PC-3 (cell line): ENCODE data around the gene TAF11L5. TPM values are rescaled to one million over a fixed set of nuclear protein-coding genes. Genes with fewer than 3 reads are reported as not detected.
"Not testable (repeated sequence)": the region's sequence is repeated elsewhere in the genome, so short reads cannot be mapped to it uniquely, and the experiment has no call there.

Experiments used
- ATAC-seq: fragments of 200-7000 bp; cut with Tn5 transposase; 2 replicates; pipeline ENCODE4 v1.9.1; 2020; ENCODE audit warnings: mild to moderate bottlenecking, moderate library complexity
- BruUV-seq: library from RNA; stranded (reverse); fragments of 400-500 nt; replicated peaks from 2 replicates; lab custom pipeline; 2021; lab: Mats Ljungman, UMichigan
- CTCF ChIA-PET: fragments of 300-600 bp; sonication (Branson Sonifier 250); formaldehyde crosslinking; loops from one replicate; lab custom pipeline; 2022; ENCODE audit warnings: antibody characterized with exemption; lab: Charles Lee
- POLR2A ChIA-PET: fragments of 300-600 bp; sonication (Branson Sonifier 250); formaldehyde crosslinking; loops from one replicate; lab custom pipeline; 2022; ENCODE audit warnings: antibody characterized with exemption; ENCODE audit not compliant: unreplicated experiment; lab: Charles Lee
- DNase-seq: peaks from one replicate; pipeline ENCODE4 v3.0.0-alpha.2; 2015
- H2AFZ ChIP-seq: fragments of 300-600 bp; sonication (generic); 2 replicates; pipeline ENCODE4 v1.6.0; 2016; ENCODE audit warnings: antibody characterized with exemption, low read length
- H3F3A ChIP-seq: fragments of 300-600 bp; sonication (generic); one replicate; pipeline ENCODE4 v1.6.0; 2017; ENCODE audit warnings: antibody characterized with exemption, low read length, control low read depth, mild to moderate bottlenecking; ENCODE audit not compliant: unreplicated experiment
- H3K27ac ChIP-seq: fragments of 300-600 bp; sonication (generic); 2 replicates; pipeline ENCODE4 v1.5.1; 2016; ENCODE audit warnings: mild to moderate bottlenecking, low read length
- H3K27me3 ChIP-seq: fragments of 300-600 bp; sonication (generic); 2 replicates; pipeline ENCODE4 v1.6.1; 2016; ENCODE audit warnings: low read length, mixed read lengths
- H3K36me3 ChIP-seq: fragments of 300-600 bp; sonication (generic); 2 replicates; pipeline ENCODE4 v1.6.1; 2016; ENCODE audit warnings: low read depth, mixed run types, low read length, mixed read lengths
- H3K4me1 ChIP-seq: fragments of 300-600 bp; sonication (generic); 2 replicates; pipeline ENCODE4 v1.5.1; 2016; ENCODE audit warnings: low read length; ENCODE audit not compliant: insufficient read depth
- H3K4me2 ChIP-seq: fragments of 300-600 bp; sonication (generic); 2 replicates; pipeline ENCODE4 v1.6.0; 2016; ENCODE audit warnings: low read length
- H3K4me3 ChIP-seq: fragments of 300-600 bp; sonication (generic); 2 replicates; pipeline ENCODE4 v1.5.1; 2016; ENCODE audit warnings: mild to moderate bottlenecking, low read length, mixed read lengths
- H3K79me2 ChIP-seq: fragments of 300-600 bp; sonication (generic); 2 replicates; pipeline ENCODE4 v1.6.1; 2017; ENCODE audit warnings: low read length, mixed read lengths
- H3K9ac ChIP-seq: fragments of 300-600 bp; sonication (generic); 2 replicates; pipeline ENCODE4 v1.6.0; 2016; ENCODE audit warnings: mild to moderate bottlenecking, low read length
- H3K9me2 ChIP-seq: fragments of 300-600 bp; sonication (generic); replicated peaks from 2 replicates; pipeline ENCODE4 v1.6.1; 2016; ENCODE audit warnings: mixed run types, low read length, mixed read lengths
- H3K9me3 ChIP-seq: fragments of 300-600 bp; sonication (generic); 2 replicates; pipeline ENCODE4 v1.6.1; 2016; ENCODE audit warnings: low read length, mixed read lengths
- H4K20me1 ChIP-seq: fragments of 300-600 bp; sonication (generic); 2 replicates; pipeline ENCODE4 v1.6.1; 2016; ENCODE audit warnings: low read length, mixed read lengths
- intact Hi-C: fragments of 100-400 bp; cut with micrococcal nuclease; formaldehyde crosslinking; loops from 2 replicates; pipeline ENCODE4 v1.9.0; 2023
- total RNA-seq: library from RNA; depleted of rRNA; stranded (reverse); fragments of >200 nt; gene quantifications from 2 replicates; pipeline ENCODE4 v1.2.3, GENCODE V29; 2014; rRNA removed

TAF11L5 gene
- total RNA-seq, 1 experiment from 2014 or later = not detected

DNA sequence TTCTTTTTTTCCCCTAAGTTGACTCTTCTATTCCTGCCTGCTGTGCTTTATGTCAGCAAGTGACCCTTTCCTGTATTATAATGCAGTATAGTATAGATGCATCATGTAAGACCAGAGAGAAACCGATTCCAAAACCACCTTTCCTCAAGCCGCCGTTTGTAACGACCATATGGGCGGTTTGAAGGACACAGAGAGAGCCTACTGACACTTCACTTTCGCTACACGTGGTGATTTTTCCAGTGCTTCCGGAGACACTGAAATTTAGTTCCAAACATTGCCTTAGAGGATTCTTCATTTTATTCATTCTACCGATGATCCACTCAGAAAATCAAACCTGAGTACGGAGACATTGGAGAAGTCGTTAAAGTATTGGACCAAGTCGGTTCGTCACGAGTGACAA lies 5.5 kb upstream of the TAF11L5 start:
- ATAC-seq, DNase-seq, POLR2A ChIA-PET, H3K79me2 ChIP-seq, H4K20me1 ChIP-seq, H3K9me3 ChIP-seq, H3K27me3 ChIP-seq, H3K4me2 ChIP-seq, H3F3A ChIP-seq, H3K4me1 ChIP-seq, H2AFZ ChIP-seq, BruUV-seq, H3K4me3 ChIP-seq, CTCF ChIA-PET, intact Hi-C loops, H3K36me3 ChIP-seq, H3K27ac ChIP-seq, H3K9me2 ChIP-seq, H3K9ac ChIP-seq: not testable (repeated sequence)

DNA sequence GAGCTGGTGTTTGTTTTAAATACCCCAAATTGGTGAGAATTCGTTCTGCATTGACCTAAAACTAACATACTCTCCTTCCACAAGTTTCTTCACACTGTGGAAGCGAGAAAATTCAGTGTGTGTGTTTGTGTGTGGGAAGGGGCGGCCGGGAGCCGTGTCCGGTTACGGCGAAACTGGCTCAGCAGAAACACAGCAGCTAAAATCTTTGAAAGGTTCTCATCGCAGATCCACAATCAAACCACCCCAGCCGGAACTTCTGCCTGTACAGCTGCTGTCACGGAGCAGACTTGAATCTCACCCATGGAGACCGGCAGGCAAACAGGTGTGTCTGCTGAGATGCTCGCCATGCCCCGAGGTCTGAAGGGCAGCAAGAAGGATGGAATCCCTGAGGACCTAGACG lies 3.5 kb upstream of the TAF11L5 start, which contains the start of gene TAF11L4:
Gene TAF11L4 (plus strand): TSS at position 301 of the 400 bp plus-strand sequence.
- ATAC-seq, H3K9me3 ChIP-seq, POLR2A ChIA-PET, H3K4me3 ChIP-seq, H3K27ac ChIP-seq, H3K27me3 ChIP-seq, H4K20me1 ChIP-seq, H3K4me1 ChIP-seq, H3K4me2 ChIP-seq, CTCF ChIA-PET, H3K9ac ChIP-seq, BruUV-seq, H3F3A ChIP-seq, DNase-seq, H3K36me3 ChIP-seq, H3K9me2 ChIP-seq, H3K79me2 ChIP-seq, intact Hi-C loops, H2AFZ ChIP-seq: not testable (repeated sequence)

DNA sequence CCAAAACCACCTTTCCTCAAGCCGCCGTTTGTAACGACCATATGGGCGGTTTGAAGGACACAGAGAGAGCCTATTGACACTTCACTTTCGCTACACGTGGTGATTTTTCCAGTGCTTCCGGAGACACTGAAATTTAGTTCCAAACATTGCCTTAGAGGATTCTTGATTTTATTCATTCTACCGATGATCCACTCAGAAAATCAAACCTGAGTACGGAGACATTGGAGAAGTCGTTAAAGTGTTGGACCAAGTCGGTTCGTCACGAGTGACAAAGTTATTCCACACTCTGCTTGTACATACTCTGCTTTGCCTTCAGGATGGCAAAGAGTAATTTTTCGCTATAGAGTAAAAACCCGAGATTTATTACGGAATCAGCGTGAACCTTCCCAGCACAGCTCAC lies 1.5 kb downstream of the TAF11L5 start:
- H3K27ac ChIP-seq, H3K4me1 ChIP-seq, H3K36me3 ChIP-seq, H3K9ac ChIP-seq, H3K4me2 ChIP-seq, H2AFZ ChIP-seq, ATAC-seq, DNase-seq, H3K9me3 ChIP-seq, H3K9me2 ChIP-seq, H3K27me3 ChIP-seq, H4K20me1 ChIP-seq, intact Hi-C loops, POLR2A ChIA-PET, H3K4me3 ChIP-seq, CTCF ChIA-PET, H3K79me2 ChIP-seq, BruUV-seq, H3F3A ChIP-seq: not testable (repeated sequence)

DNA sequence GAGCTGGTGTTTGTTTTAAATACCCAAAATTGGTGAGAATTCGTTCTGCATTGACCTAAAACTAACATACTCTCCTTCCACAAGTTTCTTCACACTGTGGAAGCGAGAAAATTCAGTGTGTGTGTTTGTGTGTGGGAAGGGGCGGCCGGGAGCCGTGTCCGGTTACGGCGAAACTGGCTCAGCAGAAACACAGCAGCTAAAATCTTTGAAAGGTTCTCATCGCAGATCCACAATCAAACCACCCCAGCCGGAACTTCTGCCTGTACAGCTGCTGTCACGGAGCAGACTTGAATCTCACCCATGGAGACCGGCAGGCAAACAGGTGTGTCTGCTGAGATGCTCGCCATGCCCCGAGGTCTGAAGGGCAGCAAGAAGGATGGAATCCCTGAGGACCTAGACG lies 3.3 kb downstream of the TAF11L5 start, which contains the start of gene TAF11L6:
Gene TAF11L6 (plus strand): TSS at position 301 of the 400 bp plus-strand sequence.
- H3K4me1 ChIP-seq, H3K9me2 ChIP-seq, H3K4me2 ChIP-seq, H4K20me1 ChIP-seq, intact Hi-C loops, H3K4me3 ChIP-seq, CTCF ChIA-PET, H3K27me3 ChIP-seq, DNase-seq, H3K9me3 ChIP-seq, ATAC-seq, H3K79me2 ChIP-seq, H3K9ac ChIP-seq, H3K36me3 ChIP-seq, H2AFZ ChIP-seq, BruUV-seq, POLR2A ChIA-PET, H3K27ac ChIP-seq, H3F3A ChIP-seq: not testable (repeated sequence)

Other genes with a start within 250 kb of the TAF11L5 start
- not detected in 2 replicates for gene TAF11L2, start 27.0 kb upstream of the TAF11L5 start, total RNA-seq
- not detected in 2 replicates for gene TAF11L3, start 6.9 kb upstream of the TAF11L5 start, total RNA-seq
- not detected in 2 replicates for gene TAF11L4, start 3.4 kb upstream of the TAF11L5 start, total RNA-seq
- gene TAF11L6, start 3.4 kb downstream of the TAF11L5 start, total RNA-seq = not detected in 2 replicates
- not detected in 2 replicates for gene TAF11L7, start 60.5 kb downstream of the TAF11L5 start, total RNA-seq
- gene TAF11L8, start 65.7 kb downstream of the TAF11L5 start, total RNA-seq = not detected in 2 replicates
- not detected in 2 replicates for gene TAF11L9, start 69.2 kb downstream of the TAF11L5 start, total RNA-seq
- gene TAF11L10, start 72.6 kb downstream of the TAF11L5 start, total RNA-seq = not detected in 2 replicates
- not detected in 2 replicates for gene TAF11L11, start 78.9 kb downstream of the TAF11L5 start, total RNA-seq
- gene TAF11L12, start 85.2 kb downstream of the TAF11L5 start, total RNA-seq = not detected in 2 replicates
- not detected in 2 replicates for gene TAF11L13, start 106.9 kb downstream of the TAF11L5 start, total RNA-seq
- gene TAF11L14, start 109.2 kb downstream of the TAF11L5 start, total RNA-seq = not detected in 2 replicates